GM12874 (cell line): ENCODE measurements around the gene PKDREJ.

Source experiments
- CTCF ChIP-seq: IDR thresholded peaks from 2 replicates; pipeline ENCODE4 v1.5.1; 2011; ENCODE audit warnings: low read depth, mild to moderate bottlenecking, control low read depth, low read length, moderate library complexity; ENCODE audit not compliant: insufficient read depth

The PKDREJ gene

GRCh38 chr22:46263216-46263590 is at the start of gene PKDREJ:
Gene PKDREJ (minus strand): TSS chr22:46263343. CDS start chr22:46263322, 21 bp downstream.
- TF ChIP-seq CTCF = no peak

- TF ChIP-seq CTCF = no peak
These were observed 48.9 kb upstream of the PKDREJ start for GRCh38 chr22:46312056-46312455.

GRCh38 chr22:46309526-46310085 is 46.5 kb upstream of the PKDREJ start:
- TF ChIP-seq CTCF = no peak

GRCh38 chr22:46308283-46308988 is 45.3 kb upstream of the PKDREJ start:
- no peak for TF ChIP-seq CTCF

GRCh38 chr22:46303347-46303965 is 40.3 kb upstream of the PKDREJ start:
- TF ChIP-seq CTCF = no peak

GRCh38 chr22:46300491-46300890 is 37.3 kb upstream of the PKDREJ start:
- no peak for TF ChIP-seq CTCF

GRCh38 chr22:46299101-46299500 is 36.0 kb upstream of the PKDREJ start:
- no peak for TF ChIP-seq CTCF
